Astrocyte (in vitro differentiated cells and primary cell): ENCODE data around the gene FGGY. TPM values are rescaled to one million over a fixed set of nuclear protein-coding genes. Genes with fewer than 3 reads are reported as not detected.

Experiments used
- DNase-seq: peaks from one replicate; pipeline ENCODE4 v3.0.0-alpha.2; 2010; ENCODE audit warnings: low read depth
- FAIRE-seq: peaks from 2 replicates; lab custom pipeline; 2011; peaks lifted over from hg19 to GRCh38; lab: Jason Lieb, UNC
- H2AFZ ChIP-seq: 2 replicates; pipeline ENCODE4 v1.6.0; 2012; ENCODE audit warnings: low read depth, low read length, inconsistent platforms
- H3K27ac ChIP-seq: 2 replicates; pipeline ENCODE4 v1.5.1; 2011; ENCODE audit warnings: low read depth, low read length, inconsistent platforms
- H3K27me3 ChIP-seq: 2 replicates; pipeline ENCODE4 v1.6.0; 2011; ENCODE audit warnings: low read length, inconsistent platforms; ENCODE audit not compliant: insufficient read depth
- H3K36me3 ChIP-seq: 2 replicates; pipeline ENCODE4 v1.5.1; 2011; ENCODE audit warnings: low read length, inconsistent platforms; ENCODE audit not compliant: insufficient read depth
- H3K4me1 ChIP-seq: 2 replicates; pipeline ENCODE4 v1.5.1; 2011; ENCODE audit warnings: low read length, inconsistent platforms; ENCODE audit not compliant: insufficient read depth
- H3K4me2 ChIP-seq: 2 replicates; pipeline ENCODE4 v1.6.0; 2012; ENCODE audit warnings: low read length, inconsistent platforms
- H3K4me3 ChIP-seq: 2 replicates; pipeline ENCODE4 v1.5.1; 2011; ENCODE audit warnings: low read depth, mild to moderate bottlenecking, low read length, inconsistent platforms; ENCODE audit not compliant: insufficient read depth
- H3K79me2 ChIP-seq: 2 replicates; pipeline ENCODE4 v1.6.0; 2012; ENCODE audit warnings: mild to moderate bottlenecking, low read length, inconsistent platforms; ENCODE audit not compliant: insufficient read depth
- H3K9ac ChIP-seq: 2 replicates; pipeline ENCODE4 v1.6.0; 2012; ENCODE audit warnings: mild to moderate bottlenecking, low read length, inconsistent platforms
- H3K9me3 ChIP-seq: 2 replicates; pipeline ENCODE4 v1.5.1; 2012; ENCODE audit warnings: low read depth, mild to moderate bottlenecking, low read length, inconsistent platforms; ENCODE audit not compliant: insufficient read depth
- H4K20me1 ChIP-seq: 2 replicates; pipeline ENCODE4 v1.6.0; 2012; ENCODE audit warnings: low read length, inconsistent platforms; ENCODE audit not compliant: insufficient read depth
- H3K27ac Mint-ChIP-seq: one replicate; pipeline ENCODE4 v1.8.0; 2021; ENCODE audit warnings: mild to moderate bottlenecking, mixed read lengths; ENCODE audit not compliant: unreplicated experiment
- H3K27me3 Mint-ChIP-seq: one replicate; pipeline ENCODE4 v1.8.0; 2021; ENCODE audit warnings: low read depth, mixed read lengths; ENCODE audit not compliant: unreplicated experiment
- H3K36me3 Mint-ChIP-seq: one replicate; pipeline ENCODE4 v1.8.0; 2021; ENCODE audit warnings: low read depth, mixed read lengths; ENCODE audit not compliant: unreplicated experiment
- H3K4me1 Mint-ChIP-seq: one replicate; pipeline ENCODE4 v1.8.0; 2021; ENCODE audit warnings: low read depth, mixed read lengths; ENCODE audit not compliant: unreplicated experiment
- H3K4me3 Mint-ChIP-seq: one replicate; pipeline ENCODE4 v1.8.0; 2021; ENCODE audit warnings: mild to moderate bottlenecking, moderate library complexity, mixed read lengths; ENCODE audit not compliant: unreplicated experiment
- H3K9me3 Mint-ChIP-seq: one replicate; pipeline ENCODE4 v1.8.0; 2021; ENCODE audit warnings: mild to moderate bottlenecking, mixed read lengths; ENCODE audit not compliant: unreplicated experiment
- EZH2 ChIP-seq: IDR thresholded peaks from 2 replicates; pipeline ENCODE4 v1.6.1; 2012; ENCODE audit warnings: mild to moderate bottlenecking, low read length, inconsistent platforms; ENCODE audit not compliant: insufficient read depth
- total RNA-seq: library from RNA; stranded (reverse); gene quantifications from 2 replicates; pipeline ENCODE4 v1.2.1, GENCODE V29; 2021
- TF ChIP-seq, protein P1 (sequence below): IDR thresholded peaks from 2 replicates; pipeline ENCODE4 v1.5.1; 2011; ENCODE audit warnings: low read depth, mild to moderate bottlenecking, inconsistent platforms, low read length, moderate library complexity; ENCODE audit not compliant: insufficient read depth

Gene FGGY
- total RNA-seq, 1 donor from 2014 or later = 6.8 TPM

DNA sequence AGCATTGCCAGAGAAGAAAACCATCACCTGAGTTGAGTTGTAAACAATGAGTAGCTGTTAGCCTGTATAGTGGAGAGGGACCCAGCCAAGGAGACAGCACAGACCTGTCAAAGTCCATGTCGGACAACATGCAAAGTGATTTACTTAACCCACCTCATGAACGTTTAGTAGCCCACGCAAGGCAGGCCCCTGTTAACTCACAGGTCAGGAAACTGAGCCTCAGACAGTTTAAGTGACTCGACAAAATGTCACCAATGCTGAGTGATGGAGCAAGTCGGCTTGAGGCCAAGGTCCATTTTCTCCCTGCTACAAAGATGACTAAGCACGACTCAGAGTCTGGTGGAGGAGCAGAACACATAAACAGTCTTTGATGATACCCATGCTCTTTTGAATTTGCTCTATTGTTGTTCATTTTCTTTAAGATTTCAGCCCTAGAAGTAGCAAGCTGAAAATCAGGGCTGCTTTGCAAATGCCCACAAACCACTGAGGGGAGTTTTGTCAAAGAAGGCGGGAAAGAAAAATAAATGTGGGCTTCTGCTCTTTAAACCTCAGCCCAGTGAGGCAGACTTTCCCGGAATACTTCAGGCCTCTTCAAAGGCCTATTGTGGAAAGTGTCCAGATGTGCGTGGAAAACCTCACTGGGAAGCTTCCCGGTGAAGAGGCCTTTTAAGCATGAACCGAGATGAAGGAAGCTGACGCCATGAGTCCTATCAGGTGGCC, 434.0 kb downstream of the FGGY start:
- H3K27ac ChIP-seq = peak overlapping the region; percentile 95
- H3K36me3 Mint-ChIP-seq = peaks cover 2% of the 10 kb centered on the region
- peak; percentile 94 for FAIRE-seq
- peaks cover 2% of the 10 kb centered on the region for H3K9me3 Mint-ChIP-seq
- peaks cover 30% of the 10 kb centered on the region for H3K4me1 ChIP-seq
- TF ChIP-seq, protein P1, sequence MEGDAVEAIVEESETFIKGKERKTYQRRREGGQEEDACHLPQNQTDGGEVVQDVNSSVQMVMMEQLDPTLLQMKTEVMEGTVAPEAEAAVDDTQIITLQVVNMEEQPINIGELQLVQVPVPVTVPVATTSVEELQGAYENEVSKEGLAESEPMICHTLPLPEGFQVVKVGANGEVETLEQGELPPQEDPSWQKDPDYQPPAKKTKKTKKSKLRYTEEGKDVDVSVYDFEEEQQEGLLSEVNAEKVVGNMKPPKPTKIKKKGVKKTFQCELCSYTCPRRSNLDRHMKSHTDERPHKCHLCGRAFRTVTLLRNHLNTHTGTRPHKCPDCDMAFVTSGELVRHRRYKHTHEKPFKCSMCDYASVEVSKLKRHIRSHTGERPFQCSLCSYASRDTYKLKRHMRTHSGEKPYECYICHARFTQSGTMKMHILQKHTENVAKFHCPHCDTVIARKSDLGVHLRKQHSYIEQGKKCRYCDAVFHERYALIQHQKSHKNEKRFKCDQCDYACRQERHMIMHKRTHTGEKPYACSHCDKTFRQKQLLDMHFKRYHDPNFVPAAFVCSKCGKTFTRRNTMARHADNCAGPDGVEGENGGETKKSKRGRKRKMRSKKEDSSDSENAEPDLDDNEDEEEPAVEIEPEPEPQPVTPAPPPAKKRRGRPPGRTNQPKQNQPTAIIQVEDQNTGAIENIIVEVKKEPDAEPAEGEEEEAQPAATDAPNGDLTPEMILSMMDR = no peak
- TF ChIP-seq EZH2 = no peak
- H3K9me3 ChIP-seq = no peaks in the 10 kb centered on the region
- DNase-seq = peak; percentile 98
- H3K27me3 ChIP-seq = no peaks in the 10 kb centered on the region
- H3K4me1 Mint-ChIP-seq = peaks cover 49% of the 10 kb centered on the region
- no peaks in the 10 kb centered on the region for H4K20me1 ChIP-seq
- H3K4me3 ChIP-seq = peak overlapping the region; percentile 32
- H3K9ac ChIP-seq = peak overlapping the region; percentile 71
- H3K4me2 ChIP-seq = peak overlapping the region; percentile 72
- H3K27me3 Mint-ChIP-seq = no peaks in the 10 kb centered on the region
- peak overlapping the region; percentile 11 for H2AFZ ChIP-seq
- no peaks in the 10 kb centered on the region for H3K36me3 ChIP-seq
- no peaks in the 10 kb centered on the region for H3K79me2 ChIP-seq
- peak overlapping the region; percentile 98 for H3K27ac Mint-ChIP-seq
- no peak overlapping the region for H3K4me3 Mint-ChIP-seq

DNA sequence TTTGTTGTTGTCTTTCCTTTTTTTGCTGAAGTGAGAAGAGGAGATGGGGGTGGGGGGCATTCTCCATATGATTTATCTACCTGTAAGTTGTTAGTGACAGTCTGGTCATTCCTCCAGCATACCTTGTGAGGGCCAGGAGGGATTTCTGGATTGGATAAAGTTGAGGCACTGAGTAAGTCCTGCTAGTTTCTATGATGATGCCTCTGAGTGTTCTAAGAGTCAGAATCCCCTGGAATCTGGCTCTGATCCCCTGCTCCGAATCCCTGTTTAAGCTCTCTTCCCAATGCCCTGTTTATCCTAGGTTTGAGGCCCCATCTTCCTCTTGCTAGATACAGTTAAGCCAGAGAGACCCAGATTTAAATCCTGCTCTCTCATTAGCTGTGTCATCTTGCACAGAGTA, 434.7 kb downstream of the FGGY start:
- H3K4me3 Mint-ChIP-seq = no peak overlapping the region
- peaks cover 30% of the 10 kb centered on the region for H3K4me1 ChIP-seq
- no peak for DNase-seq
- H3K36me3 Mint-ChIP-seq = peaks cover 8% of the 10 kb centered on the region
- peak overlapping the region; percentile 11 for H2AFZ ChIP-seq
- no peak overlapping the region for H3K4me3 ChIP-seq
- H3K9me3 ChIP-seq = no peaks in the 10 kb centered on the region
- peaks cover 49% of the 10 kb centered on the region for H3K4me1 Mint-ChIP-seq
- peak overlapping the region; percentile 72 for H3K4me2 ChIP-seq
- H3K27ac Mint-ChIP-seq = peak overlapping the region; percentile 98
- no peaks in the 10 kb centered on the region for H3K36me3 ChIP-seq
- no peaks in the 10 kb centered on the region for H4K20me1 ChIP-seq
- H3K9ac ChIP-seq = peak overlapping the region; percentile 71
- peak overlapping the region; percentile 95 for H3K27ac ChIP-seq
- TF ChIP-seq, protein P1 = no peak
- TF ChIP-seq EZH2 = no peak
- no peaks in the 10 kb centered on the region for H3K27me3 ChIP-seq
- peaks cover 9% of the 10 kb centered on the region for H3K9me3 Mint-ChIP-seq
- no peaks in the 10 kb centered on the region for H3K79me2 ChIP-seq
- H3K27me3 Mint-ChIP-seq = no peaks in the 10 kb centered on the region
- no peak for FAIRE-seq
